Measurements from ENCODE around the gene KCNIP4. TPM values are rescaled to one million over a fixed set of nuclear protein-coding genes. Genes with fewer than 3 reads are reported as not detected.

KCNIP4 gene
- total RNA-seq, 1 donor from 2014 or later = not detected

DNA sequence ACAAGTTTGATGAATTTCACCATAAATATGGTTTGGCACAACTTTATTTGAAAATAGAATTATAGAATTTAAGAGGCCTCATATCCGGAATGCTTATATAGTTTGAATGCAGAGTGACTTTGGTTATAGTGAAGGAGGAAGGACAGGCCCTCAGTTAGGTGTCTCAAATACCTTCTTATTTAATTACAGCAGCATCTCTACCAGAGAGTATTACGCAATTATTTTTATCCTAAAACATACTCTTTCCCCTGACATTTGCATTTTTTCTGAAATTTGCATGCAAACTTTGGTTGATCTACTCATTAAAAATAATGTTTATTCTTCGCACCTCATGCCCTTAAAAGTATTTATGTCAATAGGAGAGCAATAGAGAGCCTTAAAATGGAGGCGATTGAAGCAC, 942.9 kb downstream of the KCNIP4 start:
- DNase-seq (ENCODE audit: extremely low read depth, low read depth, low spot score) = no peak

DNA sequence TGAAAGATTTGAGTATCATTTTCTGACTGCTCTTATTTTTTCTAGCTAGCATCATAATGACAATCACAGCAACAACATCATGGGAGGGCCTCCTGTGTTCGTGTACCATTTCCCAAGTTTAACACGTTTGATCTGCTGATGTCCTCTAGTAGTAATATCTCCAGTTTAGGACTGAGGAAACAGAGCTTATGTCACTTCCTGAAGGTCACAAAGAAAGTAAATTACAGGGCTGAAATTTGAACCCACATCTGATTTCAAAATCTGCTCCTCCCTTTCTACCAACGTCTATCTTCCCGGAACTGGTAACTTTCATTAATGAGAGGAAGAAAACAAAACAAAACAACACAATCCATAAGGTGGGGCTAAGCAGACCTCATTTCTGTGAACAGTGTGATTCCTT, 945.6 kb downstream of the KCNIP4 start:
- no peak for DNase-seq (ENCODE audit: extremely low read depth, low read depth, low spot score)

DNA sequence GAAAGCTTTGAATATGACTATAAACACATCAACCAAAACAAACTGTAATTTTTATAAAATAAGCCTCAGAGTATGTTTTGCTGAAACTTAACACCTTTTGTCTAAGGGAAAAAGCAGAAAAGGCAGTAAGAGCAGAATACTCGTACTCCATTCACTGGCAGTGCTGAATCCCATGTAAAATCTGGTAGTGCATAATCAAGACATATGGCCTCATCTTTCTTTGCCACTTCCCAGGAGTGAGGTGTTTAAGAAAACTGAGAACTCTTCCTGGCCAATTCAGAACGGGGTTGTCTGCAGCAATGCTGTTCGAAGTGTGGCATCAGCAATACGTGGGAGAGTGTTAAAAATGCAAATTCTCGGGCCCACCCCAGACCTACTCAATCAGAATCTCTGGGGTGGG, 946.3 kb downstream of the KCNIP4 start:
- DNase-seq (ENCODE audit: extremely low read depth, low read depth, low spot score) = no peak

DNA sequence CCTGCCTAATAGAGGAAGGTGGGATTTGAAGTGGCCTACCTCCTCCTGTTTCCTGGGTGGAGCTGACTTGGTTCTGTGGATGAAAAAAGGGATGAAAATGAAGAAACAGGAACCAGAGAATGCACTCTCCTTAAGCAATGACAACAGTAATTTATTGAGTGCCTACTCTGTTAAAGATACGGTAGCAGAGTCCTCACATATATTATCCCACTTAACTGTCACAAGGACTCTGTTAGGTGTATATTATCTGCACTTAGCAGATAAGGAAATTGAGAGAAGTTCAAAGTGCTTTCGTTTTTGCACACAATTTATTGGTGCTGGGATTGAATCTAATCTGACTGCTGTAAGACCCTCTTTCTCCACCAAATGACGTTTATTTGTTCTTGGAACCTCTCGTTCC, 947.1 kb downstream of the KCNIP4 start:
- DNase-seq (ENCODE audit: extremely low read depth, low read depth, low spot score) = no peak

DNA sequence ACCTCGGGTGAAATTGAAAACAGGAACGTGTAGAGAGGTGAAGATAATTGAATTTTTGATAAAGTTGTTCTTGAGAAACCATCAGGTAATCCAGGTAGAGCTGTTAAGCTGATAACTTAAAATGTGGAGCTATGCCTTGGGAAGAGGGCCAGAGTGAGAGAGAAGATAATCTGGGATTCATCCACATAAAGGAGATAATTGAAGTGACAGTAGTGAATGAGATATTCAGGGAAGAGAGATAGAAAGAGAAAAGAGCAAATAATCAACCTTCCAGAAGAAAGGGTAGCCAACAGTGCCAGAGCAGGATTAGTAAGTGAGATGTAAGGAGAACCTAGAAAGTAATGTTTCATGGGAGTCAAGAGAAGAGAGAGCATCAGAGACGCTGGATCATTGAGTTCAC, 950.7 kb downstream of the KCNIP4 start:
- DNase-seq (ENCODE audit: extremely low read depth, low read depth, low spot score) = no peak

DNA sequence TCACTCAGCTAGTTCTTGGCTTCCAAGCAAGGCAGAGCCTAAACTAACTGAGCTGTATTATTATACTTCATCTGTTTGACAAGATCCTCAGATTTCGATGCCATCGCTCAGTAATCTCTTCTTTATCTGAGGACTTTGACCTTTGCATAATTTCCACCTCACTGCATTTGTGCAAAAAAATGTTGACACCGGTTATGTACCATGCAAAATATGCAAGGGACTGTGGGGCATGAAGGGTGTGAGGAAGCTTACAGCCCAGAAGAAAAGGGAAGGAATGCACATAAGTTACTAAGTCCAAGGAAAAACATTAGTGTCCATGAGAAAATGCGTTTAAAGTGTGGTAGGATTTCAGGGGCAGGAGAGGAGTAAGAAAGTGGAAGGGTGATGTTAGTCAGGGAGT, 953.0 kb downstream of the KCNIP4 start:
- DNase-seq (ENCODE audit: extremely low read depth, low read depth, low spot score) = no peak

DNA sequence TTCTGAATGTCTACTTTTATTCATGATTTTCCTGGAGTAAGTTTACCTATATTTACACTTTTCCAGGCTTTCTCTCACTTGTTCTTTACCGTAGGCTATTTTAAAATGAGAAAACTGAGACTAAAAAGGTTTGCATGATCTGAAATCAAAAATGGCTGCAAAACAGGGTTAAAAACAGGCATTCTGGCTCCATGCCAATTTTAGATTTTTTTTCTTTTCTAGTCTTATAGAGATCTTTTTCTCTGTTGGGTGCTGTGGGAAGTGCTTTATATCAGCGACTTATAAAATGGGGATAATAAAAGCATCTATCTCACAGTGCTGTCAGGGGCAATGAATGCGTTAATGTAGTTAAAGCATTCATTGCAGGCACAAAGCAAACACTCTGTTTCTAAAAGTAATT, 953.6 kb downstream of the KCNIP4 start:
- DNase-seq (ENCODE audit: extremely low read depth, low read depth, low spot score) = no peak

DNA sequence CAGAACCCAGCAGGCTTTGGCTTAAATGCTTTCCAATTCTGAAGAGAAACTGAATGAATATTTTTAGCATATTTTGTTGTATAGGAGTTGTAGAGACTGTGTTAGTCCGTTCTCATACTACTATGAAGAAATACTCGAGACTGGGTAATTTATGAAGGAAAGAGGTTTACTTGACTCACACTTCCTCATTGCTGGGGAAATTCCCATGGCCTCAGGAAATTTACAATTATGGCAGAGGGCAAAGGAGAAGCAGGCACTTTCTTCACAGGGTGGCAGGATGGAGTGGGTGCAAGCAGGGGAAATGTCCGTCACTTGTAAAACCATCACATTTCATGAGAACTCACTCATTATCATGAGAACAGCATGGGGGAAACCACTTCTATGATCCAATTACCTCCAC, 956.6 kb downstream of the KCNIP4 start:
- DNase-seq (ENCODE audit: extremely low read depth, low read depth, low spot score) = no peak

DNA sequence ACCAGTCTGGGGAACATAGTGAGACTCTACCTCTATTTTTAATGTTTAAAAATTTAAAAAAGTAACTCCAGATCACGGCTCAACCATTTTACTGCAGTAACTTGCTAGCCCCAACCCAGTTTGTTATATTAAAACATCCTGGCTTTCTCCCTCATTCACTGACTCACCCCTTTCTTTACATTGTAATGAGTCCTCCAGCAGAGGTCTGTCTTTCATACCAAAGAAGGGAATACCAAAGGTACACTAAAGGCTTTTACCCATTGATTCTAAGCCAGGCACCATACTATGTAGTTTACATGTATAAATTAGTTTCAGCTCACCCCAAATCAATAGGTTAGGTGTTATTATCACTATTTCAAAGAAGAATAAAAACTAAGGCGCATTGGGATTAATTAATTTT, 961.4 kb downstream of the KCNIP4 start:
- DNase-seq (ENCODE audit: extremely low read depth, low read depth, low spot score) = no peak

DNA sequence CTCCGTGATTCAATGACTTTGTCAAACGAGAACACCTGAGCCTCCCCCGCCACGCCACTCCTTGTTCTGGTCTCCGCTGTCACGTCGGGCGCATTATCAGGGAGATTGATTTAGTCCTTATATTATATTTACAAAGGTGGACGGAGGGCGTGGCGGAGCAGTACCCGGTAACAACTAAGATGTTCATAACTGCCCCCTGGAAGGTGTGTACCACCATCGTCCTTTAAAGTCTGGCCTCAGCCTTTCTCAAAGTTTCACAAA, 964.1 kb downstream of the KCNIP4 start:
- no peak for DNase-seq (ENCODE audit: extremely low read depth, low read depth, low spot score)

DNA sequence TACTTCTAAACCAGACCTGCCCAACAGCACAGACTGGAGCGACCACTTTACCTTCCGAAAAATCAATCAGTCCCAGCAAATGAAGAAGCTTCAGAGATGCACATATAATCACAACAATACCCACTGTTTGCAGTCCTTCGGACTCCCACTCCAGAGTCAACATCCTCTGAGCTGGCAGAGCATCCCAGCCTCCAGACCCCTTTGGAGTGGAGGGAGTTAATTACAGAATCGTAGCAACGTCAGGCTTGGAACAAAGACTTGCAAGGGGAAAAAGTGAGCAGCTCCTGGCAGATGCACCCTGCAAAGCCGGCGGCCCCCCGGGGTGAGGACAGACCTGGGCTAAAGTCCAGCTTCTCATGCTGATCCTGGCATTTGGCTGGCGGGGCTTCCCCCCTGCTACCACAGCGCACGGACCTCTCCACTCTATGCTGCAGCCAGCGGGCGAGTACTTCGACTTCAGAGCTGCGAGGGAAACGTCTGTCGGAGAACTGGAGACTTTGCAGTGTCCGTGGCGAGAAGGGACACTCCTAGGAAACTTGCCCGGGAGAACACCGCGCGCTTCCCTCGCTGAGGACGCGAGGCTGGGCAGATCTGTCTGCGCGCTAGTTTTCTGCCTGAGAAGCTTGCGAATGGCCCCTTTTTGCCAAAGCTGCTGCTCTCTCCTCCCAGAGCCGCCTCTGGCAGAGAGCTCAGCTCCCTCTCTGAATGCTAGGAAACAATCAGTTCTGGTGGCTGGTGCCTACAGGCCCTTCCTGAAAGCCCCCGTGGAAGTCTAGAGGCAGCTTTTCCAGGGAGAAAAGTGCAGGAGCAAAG, 964.6 kb downstream of the KCNIP4 start:
- no peak for DNase-seq (ENCODE audit: extremely low read depth, low read depth, low spot score)

DNA sequence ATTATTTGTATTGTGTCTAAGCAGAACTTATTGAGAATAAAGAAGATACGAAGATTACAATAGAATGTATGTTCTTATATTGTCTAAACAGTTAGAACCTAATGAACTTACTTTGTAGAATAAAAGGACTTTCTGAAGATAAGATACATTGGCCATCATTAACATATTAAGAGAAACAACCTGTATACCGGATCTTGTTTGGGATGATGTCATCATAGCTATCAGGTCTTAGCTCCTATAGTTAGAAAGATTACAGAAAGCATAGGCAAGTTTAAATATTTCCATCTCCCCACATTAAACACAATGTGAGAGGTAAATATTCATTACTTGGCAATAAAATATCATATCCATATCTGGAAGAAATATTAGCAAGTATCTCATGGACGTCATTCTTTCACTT, 966.0 kb downstream of the KCNIP4 start:
- no peak for DNase-seq (ENCODE audit: extremely low read depth, low read depth, low spot score)

DNA sequence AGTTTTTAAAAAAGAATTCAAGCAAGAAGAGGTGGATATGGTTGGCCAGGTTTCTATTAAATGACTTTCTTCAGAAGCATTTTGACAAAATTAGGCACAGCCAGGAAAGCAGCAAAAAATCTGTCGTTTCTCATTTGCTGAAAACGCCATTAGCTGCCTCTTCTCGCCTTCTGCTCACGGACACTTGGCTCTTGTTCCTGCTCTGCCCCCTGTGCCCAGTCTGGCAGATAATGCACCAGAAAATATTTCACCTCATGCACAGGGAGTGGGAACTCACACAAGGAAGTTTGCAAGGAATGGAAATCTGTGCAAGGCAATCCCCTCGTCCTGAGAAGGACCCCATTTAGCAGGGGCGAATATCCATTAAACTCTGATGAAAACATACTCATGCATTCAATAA, 988.3 kb downstream of the KCNIP4 start:
- DNase-seq (ENCODE audit: extremely low read depth, low read depth, low spot score) = no peak

DNA sequence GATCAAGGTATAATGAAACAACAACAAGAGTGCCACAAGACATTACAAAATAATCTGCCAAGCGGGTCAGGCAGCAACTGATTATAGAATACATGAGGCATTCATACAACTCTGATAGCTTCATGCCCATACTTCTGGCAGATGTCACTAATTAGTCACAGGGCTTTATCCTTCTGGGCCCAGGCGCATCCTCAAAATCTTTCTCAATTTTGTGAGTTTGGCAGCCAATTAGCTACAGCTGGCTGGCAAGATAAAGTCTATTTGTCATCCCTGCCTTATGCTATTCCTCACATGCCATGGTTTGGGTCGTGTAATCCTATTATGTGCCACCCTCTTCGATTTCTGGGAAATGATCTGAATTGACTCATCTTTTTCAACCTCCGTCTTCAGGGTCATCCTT, 994.0 kb downstream of the KCNIP4 start:
- DNase-seq (ENCODE audit: extremely low read depth, low read depth, low spot score) = no peak

DNA sequence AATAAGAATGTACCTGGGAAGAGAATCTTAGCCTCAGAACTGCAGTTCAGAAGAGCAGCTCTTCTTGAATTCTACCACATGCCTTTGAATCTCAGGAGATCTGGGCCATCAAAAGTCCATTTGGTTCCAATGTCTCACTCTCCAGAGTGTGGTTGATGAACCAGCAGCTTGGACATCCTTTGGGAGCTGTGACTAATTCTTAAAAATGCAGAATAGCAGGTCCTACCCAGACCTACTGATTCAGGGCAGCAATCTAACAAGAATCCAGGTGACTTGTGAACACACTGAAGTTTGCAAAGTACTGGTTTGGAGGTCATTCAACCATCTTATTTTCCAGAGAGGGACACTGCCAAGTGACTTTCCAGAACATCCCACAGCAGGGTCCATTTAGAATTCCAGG, 1003.6 kb downstream of the KCNIP4 start:
- DNase-seq (ENCODE audit: extremely low read depth, low read depth, low spot score) = no peak

DNA sequence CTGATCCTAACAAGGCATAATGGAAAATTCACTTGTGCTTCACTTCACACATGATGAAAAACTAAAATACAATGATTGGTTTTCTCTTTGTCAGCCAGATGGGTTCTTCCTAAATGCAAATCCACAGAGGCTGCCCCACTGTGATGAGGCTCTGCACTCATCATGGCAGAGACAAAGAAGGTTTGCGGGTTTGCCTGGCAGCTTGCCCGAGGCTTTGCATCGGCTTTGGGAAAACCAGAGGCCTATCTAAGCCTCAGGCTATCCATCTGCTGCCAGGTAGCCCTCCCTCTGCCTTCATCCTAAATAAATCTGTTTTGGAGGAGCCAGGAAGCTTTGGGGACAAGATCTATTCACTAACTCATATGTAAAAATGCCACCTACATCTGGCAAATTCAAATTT, 1004.1 kb downstream of the KCNIP4 start:
- no peak for DNase-seq (ENCODE audit: extremely low read depth, low read depth, low spot score)

DNA sequence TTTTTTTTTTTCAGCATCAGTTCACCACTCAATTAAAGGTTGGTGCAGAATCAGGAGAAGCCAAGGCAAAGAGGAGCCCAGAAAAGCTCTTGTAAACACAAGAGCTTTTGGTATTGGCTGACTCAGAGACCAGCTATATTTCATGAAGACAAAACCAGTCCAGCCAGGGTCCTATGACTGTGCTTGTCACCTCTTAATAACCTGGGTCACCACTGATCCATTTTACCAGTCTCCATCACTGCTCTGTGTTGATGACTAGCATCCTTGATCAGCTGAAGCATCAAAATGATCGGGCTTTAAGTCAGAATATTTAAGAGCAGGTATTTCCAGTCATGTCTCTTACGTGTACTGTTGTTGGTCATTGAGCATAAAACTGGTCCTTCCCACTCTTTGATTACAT, 1010.4 kb downstream of the KCNIP4 start:
- no peak for DNase-seq (ENCODE audit: extremely low read depth, low read depth, low spot score)

DNA sequence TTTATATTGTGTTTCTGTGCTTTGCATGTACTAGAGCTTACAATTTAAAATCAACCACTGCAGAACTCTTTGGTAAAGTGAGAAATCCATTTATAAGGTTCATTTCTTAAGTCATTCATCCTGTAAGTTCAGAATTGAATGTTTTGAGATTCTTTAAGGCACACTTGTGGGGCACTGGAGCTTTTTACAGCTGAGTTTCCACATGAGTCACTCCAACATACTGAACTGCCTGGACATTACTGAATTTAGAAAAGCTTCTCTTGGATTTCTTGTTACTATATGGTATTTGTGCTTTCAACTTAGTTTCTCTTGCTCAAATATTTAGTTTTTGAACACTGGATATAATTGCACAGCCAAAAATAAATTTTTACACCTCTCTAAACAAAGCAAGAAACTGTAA, 1022.0 kb downstream of the KCNIP4 start:
- no peak for DNase-seq (ENCODE audit: extremely low read depth, low read depth, low spot score)

DNA sequence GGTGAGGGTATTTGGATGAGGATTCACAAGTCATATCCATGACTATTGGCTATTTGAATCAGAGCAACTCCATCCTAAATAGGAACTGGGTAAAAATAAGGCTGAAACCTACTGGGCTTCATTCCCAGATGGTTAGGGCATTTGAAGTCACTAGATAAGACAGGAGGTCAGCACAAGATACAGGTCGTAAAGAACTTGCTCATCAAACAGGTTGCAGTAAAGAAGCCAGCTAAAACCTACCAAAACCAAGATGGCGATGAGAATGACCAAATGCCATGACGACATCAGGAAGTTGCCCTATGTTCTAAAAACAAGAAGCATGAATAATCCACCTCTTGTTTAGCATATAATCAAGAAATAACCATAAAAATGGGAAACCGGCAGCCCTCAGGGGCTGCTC, 1023.4 kb downstream of the KCNIP4 start:
- no peak for DNase-seq (ENCODE audit: extremely low read depth, low read depth, low spot score)

DNA sequence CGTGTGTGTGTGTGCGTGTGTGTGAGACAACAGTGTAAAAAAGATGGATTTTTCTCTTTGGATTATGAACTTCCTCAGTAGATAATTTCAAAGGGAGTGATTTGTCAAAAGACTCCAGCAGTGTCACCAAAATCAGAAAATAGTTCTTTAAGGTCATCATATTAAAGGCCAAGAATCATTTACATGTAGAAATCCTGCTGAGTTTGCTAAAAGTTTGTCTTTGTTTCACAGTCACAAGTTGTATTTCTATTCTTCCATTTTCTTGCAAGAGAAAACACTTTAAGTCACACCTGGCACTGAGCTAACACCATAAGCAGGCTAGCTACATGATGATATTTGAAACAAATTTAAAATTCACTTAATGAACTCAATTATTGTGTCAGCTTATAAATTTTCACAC, 1025.6 kb downstream of the KCNIP4 start:
- DNase-seq (ENCODE audit: extremely low read depth, low read depth, low spot score) = no peak

DNA sequence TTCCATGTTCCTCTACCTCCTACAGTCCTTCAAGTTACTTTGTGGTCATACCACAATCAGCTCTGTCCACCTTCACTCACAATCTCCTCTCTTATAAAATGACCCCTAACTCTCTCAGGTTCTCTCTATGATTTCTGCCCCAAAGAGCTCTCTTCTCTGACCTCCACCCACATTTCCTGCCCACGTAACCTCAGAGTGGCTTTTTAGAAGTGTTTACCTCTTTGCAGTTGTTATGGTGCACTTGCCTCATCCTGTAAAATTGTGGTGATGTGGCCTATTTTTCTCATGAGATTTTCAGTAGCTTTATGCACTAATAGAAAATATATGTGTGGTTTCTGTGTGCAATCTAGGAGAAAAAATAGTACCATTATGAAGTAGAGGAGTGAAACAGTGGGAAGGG, 1032.5 kb downstream of the KCNIP4 start:
- DNase-seq (ENCODE audit: extremely low read depth, low read depth, low spot score) = no peak

DNA sequence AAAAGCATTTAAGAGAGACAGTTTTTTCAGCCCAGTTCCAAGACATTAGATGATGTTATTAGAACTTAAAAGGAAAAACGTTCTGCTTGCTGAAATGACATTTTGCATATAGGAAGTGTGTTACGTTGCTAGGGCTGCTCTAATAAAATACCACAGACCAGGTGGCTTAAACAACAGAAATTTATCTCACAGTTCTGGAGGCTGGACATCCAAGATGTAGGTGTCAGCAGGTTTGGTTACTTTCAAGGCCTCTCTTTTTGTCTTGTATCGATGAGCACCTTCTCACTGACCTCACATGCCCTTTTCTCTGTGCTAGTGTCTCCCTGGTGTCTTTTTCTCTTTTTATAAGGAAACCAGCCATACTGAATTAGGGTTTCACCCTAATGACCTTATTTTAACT, 1043.6 kb downstream of the KCNIP4 start:
- DNase-seq (ENCODE audit: extremely low read depth, low read depth, low spot score) = no peak

DNA sequence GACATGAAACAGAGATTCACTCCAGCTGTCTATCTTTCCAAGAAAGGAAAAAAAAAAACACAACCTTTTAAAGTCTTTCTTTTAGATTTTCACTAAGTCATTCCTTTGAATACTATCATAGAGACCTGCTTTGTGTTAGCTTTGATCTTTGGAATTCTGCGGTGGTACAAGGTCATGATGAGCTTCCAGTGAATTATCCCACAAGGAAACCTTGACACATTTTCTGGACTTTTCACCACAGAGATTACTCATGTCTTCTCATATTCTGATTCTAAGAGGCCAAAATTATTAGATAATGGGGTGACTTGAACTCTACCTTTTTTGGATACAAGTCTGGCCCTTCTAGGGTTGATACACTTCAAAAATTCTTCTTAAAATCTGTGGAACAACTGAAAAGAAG, 1046.7 kb downstream of the KCNIP4 start:
- DNase-seq (ENCODE audit: extremely low read depth, low read depth, low spot score) = no peak

All from glomerular endothelial cell (primary cell).